NCI-H2081 treated with DMSO at 0.1 percent for 48 hours (cell line): ENCODE data around the gene RANBP1.
"Not testable (repeated sequence)": the region's sequence is repeated elsewhere in the genome, so short reads cannot be mapped to it uniquely, and the experiment has no call there.

Experiments used
- DNase-seq: peaks from one replicate; lab custom pipeline; 2025; lab: John Stamatoyannopoulos, UW

Gene RANBP1

GRCh38 chr22:20115691-20116375 lies at the start of gene RANBP1:
Gene RANBP1, plus strand, starts transcription at chr22:20116104. Its CDS starts 81 bp downstream, at chr22:20116185.
- no peak for DNase-seq

- DNase-seq: no peak
Observed at GRCh38 chr22:20066617-20067383, 49.1 kb upstream of the RANBP1 start.

- not testable (repeated sequence) for DNase-seq
Observed at GRCh38 chr22:20067384-20067682, 48.6 kb upstream of the RANBP1 start.

GRCh38 chr22:20068640-20069039 lies 47.3 kb upstream of the RANBP1 start:
- DNase-seq: no peak

- DNase-seq: no peak
Observed at GRCh38 chr22:20069331-20070042, 46.4 kb upstream of the RANBP1 start.

GRCh38 chr22:20071524-20071972 lies 44.4 kb upstream of the RANBP1 start:
- no peak for DNase-seq

- no peak for DNase-seq
Observed at GRCh38 chr22:20076627-20077172, 39.2 kb upstream of the RANBP1 start.

- DNase-seq: peak; percentile 70
Observed at GRCh38 chr22:20079745-20080444, 36.0 kb upstream of the RANBP1 start, which contains the start of gene DGCR8. Gene DGCR8, plus strand, starts transcription at chr22:20080241. Its CDS starts 5,723 bp downstream, at chr22:20085964.

- no peak for DNase-seq
Observed at GRCh38 chr22:20080445-20080775, 35.5 kb upstream of the RANBP1 start.

- DNase-seq: no peak
Observed at GRCh38 chr22:20080776-20081654, 34.9 kb upstream of the RANBP1 start.

GRCh38 chr22:20083157-20083890 lies 32.6 kb upstream of the RANBP1 start:
- no peak for DNase-seq

GRCh38 chr22:20083891-20084546 lies 31.9 kb upstream of the RANBP1 start:
- no peak for DNase-seq

GRCh38 chr22:20084547-20085413 lies 31.1 kb upstream of the RANBP1 start:
- no peak for DNase-seq

- no peak for DNase-seq
Observed at GRCh38 chr22:20085651-20086050, 30.3 kb upstream of the RANBP1 start.

- no peak for DNase-seq
Observed at GRCh38 chr22:20086101-20086599, 29.8 kb upstream of the RANBP1 start.

- DNase-seq: no peak
Observed at GRCh38 chr22:20086763-20087162, 29.1 kb upstream of the RANBP1 start.

GRCh38 chr22:20087319-20088262 lies 28.3 kb upstream of the RANBP1 start:
- no peak for DNase-seq
